MM.1S (cell line): ENCODE results near the gene CEP128.

Experiments used
- EZH2phosphoT487 ChIP-seq: fragments of 300-600 bp; sonication (generic); IDR thresholded peaks from 2 replicates; pipeline ENCODE4 v1.6.1; 2018; ENCODE audit warnings: antibody characterized with exemption, low read length
- TF ChIP-seq, protein P1 (sequence below): fragments of 300-600 bp; sonication (generic); IDR thresholded peaks from 2 replicates; pipeline ENCODE4 v1.5.1; 2016; ENCODE audit warnings: antibody characterized with exemption, low read length, mixed read lengths

DNA sequence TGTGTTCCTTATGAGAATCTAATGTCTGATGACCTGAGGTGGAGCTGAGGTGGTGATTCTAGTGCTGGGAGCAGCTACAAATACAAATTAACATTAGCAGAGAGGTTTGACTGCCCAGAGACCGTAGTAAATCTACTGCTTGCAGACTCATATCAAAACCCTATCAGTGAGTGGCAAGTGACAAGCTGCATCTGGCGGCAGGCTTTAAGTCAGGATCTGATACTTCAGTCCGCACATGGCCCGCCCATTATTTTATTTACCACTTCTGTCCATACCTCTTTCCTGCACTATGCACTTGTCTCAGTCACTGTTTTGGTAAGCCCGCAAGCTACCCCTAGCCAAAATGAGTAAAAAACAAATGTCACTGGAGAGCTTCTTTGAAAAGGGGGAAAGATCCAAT is 11.4 kb downstream of the CEP128 start:
- TF ChIP-seq, protein P1, sequence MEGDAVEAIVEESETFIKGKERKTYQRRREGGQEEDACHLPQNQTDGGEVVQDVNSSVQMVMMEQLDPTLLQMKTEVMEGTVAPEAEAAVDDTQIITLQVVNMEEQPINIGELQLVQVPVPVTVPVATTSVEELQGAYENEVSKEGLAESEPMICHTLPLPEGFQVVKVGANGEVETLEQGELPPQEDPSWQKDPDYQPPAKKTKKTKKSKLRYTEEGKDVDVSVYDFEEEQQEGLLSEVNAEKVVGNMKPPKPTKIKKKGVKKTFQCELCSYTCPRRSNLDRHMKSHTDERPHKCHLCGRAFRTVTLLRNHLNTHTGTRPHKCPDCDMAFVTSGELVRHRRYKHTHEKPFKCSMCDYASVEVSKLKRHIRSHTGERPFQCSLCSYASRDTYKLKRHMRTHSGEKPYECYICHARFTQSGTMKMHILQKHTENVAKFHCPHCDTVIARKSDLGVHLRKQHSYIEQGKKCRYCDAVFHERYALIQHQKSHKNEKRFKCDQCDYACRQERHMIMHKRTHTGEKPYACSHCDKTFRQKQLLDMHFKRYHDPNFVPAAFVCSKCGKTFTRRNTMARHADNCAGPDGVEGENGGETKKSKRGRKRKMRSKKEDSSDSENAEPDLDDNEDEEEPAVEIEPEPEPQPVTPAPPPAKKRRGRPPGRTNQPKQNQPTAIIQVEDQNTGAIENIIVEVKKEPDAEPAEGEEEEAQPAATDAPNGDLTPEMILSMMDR: no peak
- no peak for TF ChIP-seq EZH2phosphoT487
